Measurements from ENCODE around the gene FEZF2.

DNA sequence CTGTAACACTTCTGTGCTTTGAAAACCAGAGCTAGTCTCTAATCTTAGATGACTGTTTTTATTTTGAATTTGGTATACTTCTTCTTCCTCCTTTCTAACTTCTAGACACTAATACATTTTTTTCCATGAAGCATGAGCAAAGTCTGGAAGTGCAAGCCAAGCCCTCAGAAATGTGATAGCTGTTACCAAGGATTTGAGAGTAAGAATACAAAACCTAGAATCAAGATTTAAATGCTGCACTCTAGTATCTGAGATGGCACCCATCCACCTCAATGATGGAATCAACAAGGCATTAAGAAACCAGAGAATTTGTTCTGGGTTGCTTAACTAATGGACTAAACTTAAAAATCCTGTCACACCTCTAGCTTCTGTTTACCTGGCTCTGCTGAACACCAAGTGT, 9.2 kb downstream of the FEZF2 start:
- TF ChIP-seq, protein P1, sequence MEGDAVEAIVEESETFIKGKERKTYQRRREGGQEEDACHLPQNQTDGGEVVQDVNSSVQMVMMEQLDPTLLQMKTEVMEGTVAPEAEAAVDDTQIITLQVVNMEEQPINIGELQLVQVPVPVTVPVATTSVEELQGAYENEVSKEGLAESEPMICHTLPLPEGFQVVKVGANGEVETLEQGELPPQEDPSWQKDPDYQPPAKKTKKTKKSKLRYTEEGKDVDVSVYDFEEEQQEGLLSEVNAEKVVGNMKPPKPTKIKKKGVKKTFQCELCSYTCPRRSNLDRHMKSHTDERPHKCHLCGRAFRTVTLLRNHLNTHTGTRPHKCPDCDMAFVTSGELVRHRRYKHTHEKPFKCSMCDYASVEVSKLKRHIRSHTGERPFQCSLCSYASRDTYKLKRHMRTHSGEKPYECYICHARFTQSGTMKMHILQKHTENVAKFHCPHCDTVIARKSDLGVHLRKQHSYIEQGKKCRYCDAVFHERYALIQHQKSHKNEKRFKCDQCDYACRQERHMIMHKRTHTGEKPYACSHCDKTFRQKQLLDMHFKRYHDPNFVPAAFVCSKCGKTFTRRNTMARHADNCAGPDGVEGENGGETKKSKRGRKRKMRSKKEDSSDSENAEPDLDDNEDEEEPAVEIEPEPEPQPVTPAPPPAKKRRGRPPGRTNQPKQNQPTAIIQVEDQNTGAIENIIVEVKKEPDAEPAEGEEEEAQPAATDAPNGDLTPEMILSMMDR (IDR thresholded peaks at IDR 0.05): no peak
- no peak for TF ChIP-seq POLR2A (IDR thresholded peaks at IDR 0.05)
